Measurements from ENCODE around the gene LHFPL3.
A peak's percentile ranks its signal among the peaks of the same experiment; 100 is the strongest.

The LHFPL3 gene

GRCh38 chr7:104950006-104950405 is 621.6 kb downstream of the LHFPL3 start:
- Histone ChIP-seq H3K27me3 (no peaks in the 10 kb centered on the region), H3K36me3 (no peaks in the 10 kb centered on the region), H3K4me1 (peaks cover 0 to 38% (median 19%) of the 10 kb centered on the region in 4 donors), H3K4me3 (no peak overlapping the region), H3K9me3 (no peaks in the 10 kb centered on the region), H3K27ac (peak overlapping the region; percentile 83 to 85)
- intact Hi-C loops (cut with DNase I; ENCODE audit: low total_unique reads): no loop called here
- no peak for TF ChIP-seq CTCF (IDR thresholded peaks at IDR 0.05)
- DNase-seq: no peak

- H3K27me3 ChIP-seq: no peaks in the 10 kb centered on the region
- no peak for DNase-seq
- no peaks in the 10 kb centered on the region for H3K36me3 ChIP-seq
- peak overlapping the region; percentile 83 to 85 for H3K27ac ChIP-seq
- intact Hi-C loops (cut with DNase I; ENCODE audit: low total_unique reads): no loop called here
- no peak overlapping the region for H3K4me3 ChIP-seq
- H3K9me3 ChIP-seq: no peaks in the 10 kb centered on the region
- no peak for TF ChIP-seq CTCF (IDR thresholded peaks at IDR 0.05)
- peaks cover 0 to 32% (median 13%) of the 10 kb centered on the region in 4 donors for H3K4me1 ChIP-seq
Observed at GRCh38 chr7:104950754-104951153, 622.4 kb downstream of the LHFPL3 start.

GRCh38 chr7:104951546-104951945 is 623.1 kb downstream of the LHFPL3 start:
- Histone ChIP-seq H3K4me3 (peak overlapping the region in 1 of 2 donors; percentile 2), H3K27ac (peak overlapping the region; percentile 83 to 85), H3K36me3 (no peaks in the 10 kb centered on the region), H3K27me3 (no peaks in the 10 kb centered on the region), H3K4me1 (peaks cover 0 to 24% (median 6%) of the 10 kb centered on the region in 4 donors), H3K9me3 (no peaks in the 10 kb centered on the region)
- DNase-seq: peak; percentile 84 to 90
- intact Hi-C loops (cut with DNase I; ENCODE audit: low total_unique reads): no loop called here
- TF ChIP-seq CTCF (IDR thresholded peaks at IDR 0.05): no peak

DNA sequence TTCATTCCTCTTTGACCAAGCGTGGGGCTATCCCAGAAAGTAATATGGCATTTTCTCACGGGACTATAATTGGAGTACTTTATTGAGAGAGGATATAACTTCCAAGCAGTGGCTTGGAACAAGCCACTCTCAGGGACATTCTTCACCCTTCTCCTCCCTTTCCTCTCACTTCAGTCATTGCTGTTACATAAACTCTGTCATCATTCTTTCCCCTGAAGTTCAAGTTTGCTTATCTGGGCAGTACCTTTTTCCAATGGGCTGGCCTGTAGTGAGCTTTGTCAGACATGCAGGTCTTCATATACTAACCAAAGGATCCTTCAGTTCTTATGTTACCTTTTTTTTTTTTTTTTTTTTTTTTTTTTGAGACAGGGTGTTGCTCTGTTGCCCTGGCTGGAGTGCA is 626.9 kb downstream of the LHFPL3 start:
- Histone ChIP-seq H3K27me3 (no peaks in the 10 kb centered on the region), H3K4me3 (no peak overlapping the region), H3K27ac (no peak overlapping the region), H3K4me1 (peaks cover 0 to 49% (median 22%) of the 10 kb centered on the region in 4 donors), H3K9me3 (no peaks in the 10 kb centered on the region), H3K36me3 (no peaks in the 10 kb centered on the region)
- no peak for DNase-seq
- no peak for TF ChIP-seq CTCF (IDR thresholded peaks at IDR 0.05)
- intact Hi-C loops (cut with DNase I; ENCODE audit: low total_unique reads): no loop called here

All from tibial artery (tissue), 4 donors.